ENCODE measurements around the gene PPME1. TPM values are rescaled to one million over a fixed set of nuclear protein-coding genes. Genes with fewer than 3 reads are reported as not detected.

PPME1 gene
- polyA plus RNA-seq, 3 donors = 5.2 to 12.2 (median 8.9) TPM

- Histone ChIP-seq H3K9me3 (replicated peaks in 1 of 2; ENCODE audit: control insufficient read depth in 1 of 2, insufficient read depth in 1 of 2, low read length in 2 of 2) (no peaks in the 10 kb centered on the region), H3K79me2 (ENCODE audit: insufficient read depth, low read length) (no peaks in the 10 kb centered on the region), H3K27me3 (ENCODE audit: control insufficient read depth in 2 of 2, insufficient read depth in 2 of 2, low read length in 2 of 2) (peaks cover 0 to 2% of the 10 kb centered on the region in 2 donors), H3K4me1 (ENCODE audit: control insufficient read depth in 1 of 2, insufficient read depth in 2 of 2, low read length in 2 of 2) (no peaks in the 10 kb centered on the region), H2AFZ (ENCODE audit: insufficient read depth, low read depth, low read length, poor library complexity, severe bottlenecking) (no peak overlapping the region), H3K4me2 (replicated peaks; ENCODE audit: extremely low read depth, low read length, poor library complexity, severe bottlenecking) (no peak overlapping the region), H3K4me3 (replicated peaks in 1 of 3; ENCODE audit: low read depth in 2 of 3, low read length in 3 of 3) (no peak overlapping the region), H3K9ac (ENCODE audit: insufficient read depth, low read length, poor library complexity, severe bottlenecking) (no peak overlapping the region), H4K20me1 (ENCODE audit: insufficient read depth, low read length) (no peaks in the 10 kb centered on the region), H3K36me3 (replicated peaks in 1 of 2; ENCODE audit: control insufficient read depth in 1 of 2, insufficient read depth in 2 of 2, low read length in 2 of 2) (no peaks in the 10 kb centered on the region), H3K27ac (ENCODE audit: low read depth in 1 of 2, low read length in 2 of 2) (no peak overlapping the region)
- TF ChIP-seq, protein P1, sequence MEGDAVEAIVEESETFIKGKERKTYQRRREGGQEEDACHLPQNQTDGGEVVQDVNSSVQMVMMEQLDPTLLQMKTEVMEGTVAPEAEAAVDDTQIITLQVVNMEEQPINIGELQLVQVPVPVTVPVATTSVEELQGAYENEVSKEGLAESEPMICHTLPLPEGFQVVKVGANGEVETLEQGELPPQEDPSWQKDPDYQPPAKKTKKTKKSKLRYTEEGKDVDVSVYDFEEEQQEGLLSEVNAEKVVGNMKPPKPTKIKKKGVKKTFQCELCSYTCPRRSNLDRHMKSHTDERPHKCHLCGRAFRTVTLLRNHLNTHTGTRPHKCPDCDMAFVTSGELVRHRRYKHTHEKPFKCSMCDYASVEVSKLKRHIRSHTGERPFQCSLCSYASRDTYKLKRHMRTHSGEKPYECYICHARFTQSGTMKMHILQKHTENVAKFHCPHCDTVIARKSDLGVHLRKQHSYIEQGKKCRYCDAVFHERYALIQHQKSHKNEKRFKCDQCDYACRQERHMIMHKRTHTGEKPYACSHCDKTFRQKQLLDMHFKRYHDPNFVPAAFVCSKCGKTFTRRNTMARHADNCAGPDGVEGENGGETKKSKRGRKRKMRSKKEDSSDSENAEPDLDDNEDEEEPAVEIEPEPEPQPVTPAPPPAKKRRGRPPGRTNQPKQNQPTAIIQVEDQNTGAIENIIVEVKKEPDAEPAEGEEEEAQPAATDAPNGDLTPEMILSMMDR (IDR thresholded peaks at IDR 0.05) = no peak
- Mint-ChIP-seq H3K4me1 (peaks cover 4% of the 10 kb centered on the region), H3K4me3 (no peak overlapping the region), H3K36me3 (no peaks in the 10 kb centered on the region), H3K27ac (no peak overlapping the region), H3K9me3 (no peaks in the 10 kb centered on the region), H3K27me3 (ENCODE audit: low read depth in 3 of 3) (no peaks in the 10 kb centered on the region)
- 99% methylated on average over 6 of the region's 6 CpGs for WGBS (ENCODE audit: insufficient coverage)
- DNase-seq = no peak
- intact Hi-C loops (cut with micrococcal nuclease) = no loop called here
These were observed 95.9 kb downstream of the PPME1 start for GRCh38 chr11:74267014-74267413.

- H3K4me2 ChIP-seq (replicated peaks; ENCODE audit: extremely low read depth, low read length, poor library complexity, severe bottlenecking) = no peak overlapping the region
- H3K36me3 ChIP-seq (replicated peaks in 1 of 2; ENCODE audit: control insufficient read depth in 1 of 2, insufficient read depth in 2 of 2, low read length in 2 of 2) = no peaks in the 10 kb centered on the region
- H3K9ac ChIP-seq (ENCODE audit: insufficient read depth, low read length, poor library complexity, severe bottlenecking) = no peak overlapping the region
- no peaks in the 10 kb centered on the region for H3K27me3 Mint-ChIP-seq (ENCODE audit: low read depth in 3 of 3)
- peaks cover 0 to 2% of the 10 kb centered on the region in 2 donors for H3K27me3 ChIP-seq (ENCODE audit: control insufficient read depth in 2 of 2, insufficient read depth in 2 of 2, low read length in 2 of 2)
- no peak overlapping the region for H2AFZ ChIP-seq (ENCODE audit: insufficient read depth, low read depth, low read length, poor library complexity, severe bottlenecking)
- no peaks in the 10 kb centered on the region for H3K9me3 ChIP-seq (replicated peaks in 1 of 2; ENCODE audit: control insufficient read depth in 1 of 2, insufficient read depth in 1 of 2, low read length in 2 of 2)
- H3K9me3 Mint-ChIP-seq = no peaks in the 10 kb centered on the region
- no peaks in the 10 kb centered on the region for H4K20me1 ChIP-seq (ENCODE audit: insufficient read depth, low read length)
- TF ChIP-seq, protein P1 (IDR thresholded peaks at IDR 0.05) = no peak
- H3K4me1 Mint-ChIP-seq = peaks cover 4% of the 10 kb centered on the region
- H3K36me3 Mint-ChIP-seq = no peaks in the 10 kb centered on the region
- H3K27ac Mint-ChIP-seq = no peak overlapping the region
- H3K4me1 ChIP-seq (ENCODE audit: control insufficient read depth in 1 of 2, insufficient read depth in 2 of 2, low read length in 2 of 2) = no peaks in the 10 kb centered on the region
- intact Hi-C loops (cut with micrococcal nuclease) = no loop called here
- H3K4me3 Mint-ChIP-seq = no peak overlapping the region
- H3K27ac ChIP-seq (ENCODE audit: low read depth in 1 of 2, low read length in 2 of 2) = no peak overlapping the region
- H3K79me2 ChIP-seq (ENCODE audit: insufficient read depth, low read length) = no peaks in the 10 kb centered on the region
- 88% methylated on average over 2 of the region's 4 CpGs for WGBS (ENCODE audit: insufficient coverage)
- no peak overlapping the region for H3K4me3 ChIP-seq (replicated peaks in 1 of 3; ENCODE audit: low read depth in 2 of 3, low read length in 3 of 3)
- no peak for DNase-seq
These were observed 97.4 kb downstream of the PPME1 start for GRCh38 chr11:74268456-74268855.

Data from CD14-positive monocyte (primary cell).